ENCODE measurements around the gene PSMD6. TPM values are rescaled to one million over a fixed set of nuclear protein-coding genes. Genes with fewer than 3 reads are reported as not detected.

The PSMD6 gene
- total RNA-seq, 1 donor from 2014 or later, result 124 TPM

DNA sequence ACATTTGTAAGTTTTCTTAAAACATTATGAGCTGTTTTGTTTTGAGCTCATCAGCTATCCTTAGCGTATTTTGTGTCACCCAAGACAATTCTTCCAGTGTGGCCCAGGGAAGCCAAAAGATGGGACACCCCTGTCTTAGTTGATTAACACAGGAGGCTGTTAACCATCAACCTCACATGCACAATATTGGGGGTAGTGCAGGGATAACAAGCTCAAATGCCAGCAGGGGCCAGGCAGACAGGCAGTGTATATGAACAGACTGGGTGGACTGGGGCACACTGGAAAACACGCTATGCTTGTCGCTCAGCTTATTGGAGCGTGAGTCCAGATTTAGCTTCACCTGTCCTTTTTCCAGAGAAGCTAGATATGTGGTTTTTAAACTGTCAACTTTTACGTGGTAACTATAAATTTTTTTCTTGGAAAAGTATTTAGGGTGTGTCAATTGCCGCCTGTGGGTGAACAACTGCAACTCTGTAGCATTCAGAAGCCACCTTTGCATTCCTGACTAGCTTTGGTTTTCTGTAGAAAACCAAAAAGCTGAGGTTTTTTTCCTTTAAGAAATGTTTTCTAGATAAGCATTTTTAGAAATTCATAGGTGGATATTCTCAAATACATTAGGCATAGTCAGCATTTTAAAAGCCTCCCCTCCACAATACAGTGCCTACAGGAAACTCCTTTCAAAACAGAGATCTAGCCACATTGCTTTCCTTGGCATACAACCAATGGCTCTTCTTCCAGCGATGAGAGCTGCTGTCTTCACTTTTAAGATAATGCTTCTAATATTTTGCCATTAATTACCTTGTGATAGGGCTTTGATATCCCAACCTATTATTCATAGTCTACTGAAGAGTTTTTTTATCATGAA is 14.6 kb downstream of the PSMD6 start:
- DNase-seq (ENCODE audit: low read depth), result no peak

DNA sequence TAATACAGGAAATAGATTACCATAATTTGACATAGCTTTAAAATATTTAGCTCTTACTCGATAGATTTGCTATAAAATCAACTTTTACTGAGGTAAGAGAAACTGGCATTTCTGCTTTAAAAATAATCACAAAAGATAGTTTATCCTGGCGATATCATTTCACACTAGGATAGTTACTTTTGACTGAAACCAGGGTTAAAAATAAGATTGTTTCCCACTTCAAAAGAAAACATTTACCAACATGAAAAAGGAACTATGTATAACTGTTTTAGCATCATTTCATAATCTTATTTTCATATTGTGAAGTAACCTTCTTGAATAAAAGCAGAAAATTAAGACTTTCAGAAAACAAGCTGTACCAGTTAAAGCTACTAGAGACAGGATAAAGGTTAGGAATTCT is 15.3 kb downstream of the PSMD6 start:
- DNase-seq (ENCODE audit: low read depth), result no peak

DNA sequence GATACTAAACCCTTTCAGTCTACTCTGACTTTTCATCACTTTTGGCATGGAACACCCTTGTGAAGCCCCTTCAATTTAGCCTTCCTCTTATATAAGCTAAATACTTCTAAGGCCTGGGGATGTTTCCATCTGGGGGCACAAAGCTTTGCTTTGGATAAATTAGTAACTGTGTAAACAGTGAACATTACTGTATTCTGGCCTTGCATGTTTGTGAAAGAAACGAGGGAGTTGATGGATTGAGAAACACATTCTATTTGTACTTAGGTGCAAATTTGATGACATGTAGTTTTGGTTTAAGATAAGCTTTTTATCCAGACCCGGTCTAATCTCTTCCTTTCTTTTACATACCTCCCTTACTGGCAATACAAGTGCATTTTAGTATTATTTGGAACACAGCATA is 19.7 kb downstream of the PSMD6 start:
- DNase-seq (ENCODE audit: low read depth), result no peak

DNA sequence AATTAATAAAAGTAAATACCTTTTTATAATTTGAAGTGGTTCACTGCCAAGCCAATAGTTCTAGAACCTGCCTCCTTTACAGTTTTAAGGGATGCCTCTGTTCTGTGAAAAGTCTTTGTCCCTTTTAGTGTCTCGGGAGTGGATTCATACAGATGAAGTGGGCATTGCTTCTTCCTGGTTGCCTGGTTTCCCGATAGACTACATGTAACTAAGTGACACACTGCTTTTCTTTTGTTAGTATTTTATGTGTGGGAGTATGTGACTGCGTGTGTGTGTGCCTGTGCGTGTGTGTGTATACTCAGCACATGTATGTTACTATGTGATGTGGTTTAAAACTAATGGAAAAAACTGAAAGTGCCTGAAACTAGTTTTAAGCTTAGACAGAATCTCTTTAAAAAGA is 21.1 kb downstream of the PSMD6 start:
- no peak for DNase-seq (ENCODE audit: low read depth)

DNA sequence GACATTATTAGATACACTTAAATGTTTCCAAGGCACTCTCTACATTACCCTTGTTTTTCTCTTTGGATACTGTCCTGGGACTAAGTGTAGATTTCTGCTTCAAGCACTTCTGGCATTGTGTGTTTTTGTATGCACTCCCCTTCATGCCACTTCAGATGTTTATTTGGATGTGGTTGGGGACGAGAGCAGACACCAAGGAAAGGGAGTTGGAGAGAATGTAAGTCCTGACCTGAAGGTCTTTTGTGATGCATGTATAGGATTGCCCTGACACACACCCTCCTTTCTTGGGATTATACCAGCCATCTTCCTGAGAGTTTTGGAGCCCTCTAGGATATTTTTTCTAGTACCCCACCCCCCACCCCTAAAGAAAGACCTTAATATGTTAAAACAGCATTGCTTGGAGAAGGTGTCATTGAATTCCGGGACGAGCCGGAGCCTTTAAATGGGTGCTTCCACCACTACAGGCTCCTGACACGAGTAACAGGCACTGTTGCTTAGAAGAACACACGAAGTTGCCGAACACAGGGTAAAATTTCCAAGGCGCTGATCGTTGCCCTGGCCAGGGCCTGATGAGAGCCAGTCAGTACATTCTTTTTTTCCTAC is 22.7 kb downstream of the PSMD6 start:
- DNase-seq (ENCODE audit: low read depth), result no peak

DNA sequence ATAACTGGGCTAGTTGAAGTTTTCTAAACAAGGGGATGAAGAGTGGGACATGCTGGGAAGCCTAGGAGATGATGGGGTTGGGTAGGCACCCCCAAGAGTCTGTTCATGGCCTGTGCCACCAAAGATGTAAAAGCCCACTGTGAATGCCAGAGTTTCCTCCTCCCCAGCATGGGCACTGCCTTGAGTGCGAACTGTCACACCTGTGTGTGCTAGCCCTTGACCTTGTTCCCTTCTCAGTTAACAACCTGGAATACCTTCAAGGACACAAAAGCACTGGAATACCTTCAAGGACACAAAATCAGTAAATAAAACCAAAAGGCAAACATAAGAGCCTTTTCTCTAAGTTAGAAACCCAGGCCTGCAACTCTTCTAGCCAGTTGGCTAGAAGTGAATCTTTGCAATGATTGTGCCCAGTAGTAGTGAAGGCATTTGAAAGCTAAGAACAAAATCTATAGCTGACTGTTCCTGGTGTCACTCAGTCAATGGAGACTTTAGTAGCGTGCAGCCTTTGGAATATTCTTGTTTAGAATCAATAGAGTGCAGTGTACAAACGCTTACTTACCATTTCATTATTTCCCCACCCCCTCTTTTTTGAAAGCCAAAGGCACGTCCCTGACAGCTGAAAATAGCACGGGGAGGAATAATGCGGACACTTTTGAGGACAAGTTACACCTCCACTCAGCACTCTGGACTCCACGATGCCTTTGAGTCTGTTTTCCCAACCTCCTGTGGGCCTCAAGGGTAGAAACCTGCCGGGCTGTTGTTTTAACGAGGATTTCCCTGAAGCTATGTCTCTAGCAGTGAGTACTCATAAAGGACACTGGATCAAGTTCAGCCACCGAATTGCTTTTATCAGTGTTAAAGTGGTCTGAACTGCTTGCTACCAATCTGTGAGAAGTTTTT is 24.2 kb downstream of the PSMD6 start:
- no peak for DNase-seq (ENCODE audit: low read depth)

DNA sequence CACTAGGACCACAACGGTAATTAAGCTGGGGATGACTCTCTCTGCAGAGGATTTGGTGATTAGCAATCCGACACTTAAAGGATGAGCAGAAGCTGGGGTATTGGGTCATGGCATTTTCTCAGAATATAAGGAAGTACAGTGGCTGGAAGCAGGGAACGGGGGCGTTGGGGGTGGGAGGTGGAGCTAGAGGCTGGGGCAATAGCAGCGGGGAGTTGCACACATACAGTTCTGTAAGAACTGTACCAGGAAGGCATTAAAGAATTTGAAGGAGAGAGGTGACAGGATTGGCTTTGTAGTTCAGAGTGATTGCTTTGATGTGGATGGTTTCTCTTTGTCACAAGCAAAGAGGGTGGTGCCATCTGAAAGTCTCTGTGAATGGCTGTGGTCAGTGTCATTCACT is 28.2 kb downstream of the PSMD6 start:
- no peak for DNase-seq (ENCODE audit: low read depth)

DNA sequence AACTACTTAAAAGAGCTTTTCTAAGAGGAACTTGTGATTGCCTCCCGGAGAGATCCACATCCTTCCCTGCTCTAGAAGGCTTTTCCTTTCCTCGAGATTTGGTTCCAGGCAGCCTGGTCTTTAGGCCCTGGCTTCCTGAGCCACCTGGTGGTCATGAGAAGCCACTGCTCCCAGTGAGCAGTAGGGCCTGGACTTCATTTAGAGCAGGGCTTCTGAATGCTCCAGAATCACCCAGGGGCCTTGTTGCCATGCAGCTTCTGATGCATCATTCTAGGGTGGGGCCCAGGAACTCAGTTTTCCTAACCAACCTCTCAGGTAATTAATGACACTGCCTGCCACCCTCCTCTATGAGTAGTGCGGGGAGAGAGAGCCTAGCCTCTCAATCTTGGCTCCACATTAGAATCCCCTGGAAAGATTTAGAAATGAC is 29.6 kb downstream of the PSMD6 start:
- DNase-seq (ENCODE audit: low read depth), result peak; percentile 70

DNA sequence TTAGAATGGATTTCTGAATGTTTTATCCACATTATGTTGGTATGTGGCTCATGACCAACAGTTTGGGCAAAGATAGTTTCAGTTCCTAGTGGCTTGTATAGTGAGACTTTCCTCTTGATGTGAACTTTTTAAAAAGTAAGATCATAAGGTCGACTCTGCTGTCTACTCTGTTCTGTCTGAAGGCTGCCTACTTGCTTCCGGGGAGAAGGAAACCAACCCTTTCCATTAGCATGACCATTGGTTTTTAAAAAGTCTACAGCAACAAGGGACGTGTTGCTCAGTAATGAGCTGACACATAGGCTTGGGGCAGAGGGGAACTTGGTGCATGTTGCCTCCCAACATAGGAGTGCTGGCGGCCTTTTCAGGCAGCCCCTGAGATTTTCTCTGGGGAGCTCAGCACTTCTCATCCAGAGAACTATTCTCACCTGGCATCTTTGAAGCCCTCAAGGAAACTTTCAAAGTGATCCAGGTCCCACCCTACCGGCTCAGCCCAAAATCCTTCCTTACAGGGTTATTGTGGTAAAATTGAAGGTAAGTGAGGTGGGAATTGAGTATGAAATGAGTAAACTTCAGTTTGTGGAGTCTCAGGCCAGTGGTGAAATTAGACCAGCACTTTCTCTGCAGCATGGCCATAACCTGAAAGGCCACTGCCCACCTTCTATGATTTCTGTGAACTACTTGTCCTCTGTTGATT is 30.6 kb downstream of the PSMD6 start:
- DNase-seq (ENCODE audit: low read depth), result no peak

DNA sequence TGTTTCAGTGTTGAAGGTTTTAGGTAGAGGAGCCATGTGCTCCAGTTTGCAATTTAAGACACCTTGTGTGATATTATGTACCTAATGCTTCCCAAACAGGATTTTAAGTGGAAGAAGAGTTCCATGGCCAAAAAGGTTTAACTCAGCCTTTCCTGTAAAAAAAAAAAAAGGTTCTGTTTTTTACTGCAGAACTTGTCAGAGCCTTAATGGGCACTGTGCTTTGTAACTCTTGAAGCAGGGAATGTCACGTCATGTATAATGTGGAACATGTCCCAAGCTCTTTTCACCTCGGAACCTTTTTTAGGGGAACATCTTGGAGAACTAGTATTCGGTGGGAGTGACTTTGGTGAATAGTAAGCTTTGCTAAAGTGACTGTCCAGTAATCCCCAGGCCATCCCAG is 31.6 kb downstream of the PSMD6 start:
- no peak for DNase-seq (ENCODE audit: low read depth)

DNA sequence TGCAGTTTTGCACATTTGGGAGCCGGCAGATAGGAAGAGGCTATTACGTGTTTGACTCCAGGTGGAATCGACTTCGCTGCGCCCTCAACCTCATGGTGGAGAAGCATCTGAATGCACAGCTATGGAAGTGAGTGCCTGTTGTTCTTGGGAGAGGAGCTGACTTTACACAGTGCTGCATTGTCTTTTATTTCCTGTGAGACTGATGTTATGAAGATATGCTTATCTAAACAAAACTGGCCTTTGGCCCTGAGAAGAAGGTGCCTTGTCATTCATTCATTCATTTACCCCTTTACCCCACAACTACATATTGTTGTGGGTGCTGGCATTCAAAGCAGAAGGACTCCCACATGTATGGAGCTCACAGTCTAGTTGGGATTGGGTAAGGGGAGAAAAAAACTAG is 32.6 kb downstream of the PSMD6 start:
- DNase-seq (ENCODE audit: low read depth), result no peak

DNA sequence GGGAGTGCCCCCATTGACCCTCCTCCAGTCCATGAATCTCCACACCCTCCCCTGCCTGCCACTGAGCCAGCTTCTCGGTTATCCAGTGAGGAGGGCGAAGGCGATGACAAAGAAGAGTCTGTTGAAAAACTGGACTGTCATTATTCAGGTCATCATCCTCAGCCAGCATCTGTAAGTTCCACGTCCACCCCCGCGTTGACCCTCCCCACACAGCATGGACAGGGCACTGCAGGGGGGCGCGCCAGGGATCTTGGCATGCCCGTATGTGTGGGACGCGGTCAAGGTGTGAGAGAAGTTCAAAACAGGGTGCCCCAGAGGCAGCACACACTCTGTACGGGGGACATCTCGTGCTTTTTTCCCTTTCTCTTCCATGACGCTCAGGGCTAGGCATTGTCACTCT is 33.1 kb downstream of the PSMD6 start:
- no peak for DNase-seq (ENCODE audit: low read depth)

DNA sequence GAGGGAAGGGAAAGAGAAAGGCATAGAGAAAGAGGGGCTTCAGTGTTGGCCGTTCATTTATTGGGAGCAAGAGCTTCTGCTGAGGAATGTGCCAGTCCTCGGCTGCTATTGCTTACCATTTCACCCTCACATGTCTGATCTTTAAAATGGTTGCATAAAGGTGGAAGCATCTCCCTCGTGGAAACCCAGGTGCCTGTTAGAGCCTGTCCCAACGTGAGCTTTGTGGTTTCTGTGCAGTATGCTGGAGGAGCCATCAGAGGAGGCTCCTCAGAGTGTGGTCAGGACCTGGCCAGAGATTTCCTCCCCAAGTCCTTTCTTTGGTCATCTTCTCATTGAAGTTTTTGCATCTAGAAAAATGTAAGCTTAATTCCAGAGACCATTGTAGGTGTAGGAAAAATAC is 34.4 kb downstream of the PSMD6 start:
- DNase-seq (ENCODE audit: low read depth), result no peak

DNA sequence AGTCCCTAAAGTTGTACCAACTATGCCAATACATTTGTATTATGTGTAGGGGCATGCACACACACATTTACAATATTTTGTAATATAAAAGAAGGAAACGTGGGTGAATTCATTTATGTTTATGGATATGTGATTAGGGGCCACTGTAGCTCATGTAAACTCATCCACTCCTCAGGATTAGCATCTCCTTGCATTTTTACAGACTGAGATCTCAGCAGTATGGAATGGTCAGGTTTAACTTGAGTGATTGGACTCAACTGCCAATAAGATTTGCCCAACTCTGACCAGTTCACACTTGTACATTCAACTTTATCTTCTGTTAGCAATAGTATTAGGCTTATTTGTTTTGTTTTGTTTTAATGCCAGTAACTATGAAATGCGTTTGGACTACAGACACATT is 36.5 kb downstream of the PSMD6 start:
- DNase-seq (ENCODE audit: low read depth), result no peak

DNA sequence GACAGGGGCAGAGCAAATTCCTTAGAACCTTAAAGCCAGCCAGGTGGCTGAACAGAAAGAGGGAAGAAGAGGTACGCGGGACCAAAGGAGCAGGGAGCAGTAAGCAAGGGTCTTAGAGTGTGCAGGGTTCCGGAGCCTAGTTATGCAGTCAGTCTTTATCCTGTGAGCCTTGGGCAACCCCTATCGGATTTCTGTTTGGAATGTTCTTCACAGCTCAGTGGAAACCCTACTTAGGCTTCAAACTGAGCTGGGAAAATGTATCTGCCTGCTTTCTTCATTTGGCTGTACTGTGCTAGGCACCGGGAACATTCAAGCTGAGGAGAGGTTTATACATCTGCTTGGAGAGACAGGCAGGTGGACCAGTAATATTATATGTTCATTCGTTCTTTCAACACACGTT is 37.1 kb downstream of the PSMD6 start:
- no peak for DNase-seq (ENCODE audit: low read depth)

DNA sequence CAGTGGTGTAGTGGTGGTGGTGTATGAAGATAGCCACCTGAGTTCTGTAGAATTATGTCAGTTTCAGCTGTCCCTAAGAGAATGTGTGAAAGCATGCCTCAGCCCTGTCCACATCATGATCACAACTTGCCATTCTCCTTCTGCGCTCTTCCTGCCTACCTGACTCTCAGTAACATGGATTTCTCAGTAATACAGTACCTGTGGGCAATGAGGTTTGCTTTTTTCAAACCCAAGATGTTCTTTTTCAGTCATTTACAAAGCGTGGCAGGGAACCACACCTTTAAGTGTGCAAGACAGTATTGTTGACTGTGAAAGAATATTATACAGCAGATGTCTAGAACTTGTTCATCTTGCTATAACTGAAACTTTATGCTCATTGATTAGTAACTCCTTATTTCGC is 38.9 kb downstream of the PSMD6 start:
- no peak for DNase-seq (ENCODE audit: low read depth)

DNA sequence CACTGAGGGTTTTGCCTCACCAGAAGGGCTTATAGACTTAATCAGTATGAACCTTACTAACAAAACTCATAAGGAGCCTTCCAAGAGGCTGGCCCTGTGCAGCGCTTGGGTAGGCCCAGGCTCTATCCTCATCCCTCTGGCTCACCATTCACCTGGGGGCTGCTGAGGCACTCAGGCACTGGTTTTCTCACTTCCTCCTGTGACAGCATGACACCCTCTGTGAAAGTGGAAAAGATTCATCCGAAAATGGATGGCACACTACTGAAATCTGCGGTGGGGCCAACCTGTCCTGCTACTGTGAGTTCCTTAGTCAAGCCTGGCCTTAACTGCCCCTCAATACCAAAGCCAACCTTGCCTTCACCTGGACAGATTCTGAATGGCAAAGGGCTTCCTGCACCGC is 41.3 kb downstream of the PSMD6 start:
- no peak for DNase-seq (ENCODE audit: low read depth)

DNA sequence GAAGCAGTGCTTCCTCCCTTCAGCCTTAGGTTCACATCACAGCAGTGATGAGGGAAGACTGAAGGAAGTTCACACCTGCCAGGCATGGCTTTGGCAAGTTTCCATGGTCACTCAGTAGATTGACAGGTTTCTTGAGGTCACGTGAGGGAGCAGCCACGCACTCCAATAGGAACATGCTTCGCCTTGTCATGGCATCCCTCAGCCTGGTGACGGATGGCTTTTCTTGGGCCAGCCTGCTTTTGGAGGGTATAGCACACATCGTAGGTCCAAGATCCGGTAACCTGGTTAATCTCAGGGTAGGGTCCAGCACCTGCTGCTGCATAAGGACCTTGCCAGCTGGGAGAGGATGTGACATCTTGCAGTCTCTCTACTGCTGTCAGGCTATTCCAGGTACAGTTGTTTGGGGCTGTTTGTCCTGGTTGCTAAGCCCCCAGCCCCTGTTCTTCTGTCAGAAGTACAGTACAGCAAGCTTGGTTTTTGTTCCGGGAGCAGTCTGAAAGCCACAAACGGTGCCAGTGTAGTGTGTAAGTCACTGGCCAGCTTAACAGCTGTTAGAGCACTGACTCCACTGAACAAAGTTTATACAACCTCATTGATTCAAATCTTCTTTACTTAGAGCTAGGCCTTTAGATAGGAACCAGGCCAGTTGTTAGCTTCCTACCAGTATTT is 42.3 kb downstream of the PSMD6 start:
- no peak for DNase-seq (ENCODE audit: low read depth)

DNA sequence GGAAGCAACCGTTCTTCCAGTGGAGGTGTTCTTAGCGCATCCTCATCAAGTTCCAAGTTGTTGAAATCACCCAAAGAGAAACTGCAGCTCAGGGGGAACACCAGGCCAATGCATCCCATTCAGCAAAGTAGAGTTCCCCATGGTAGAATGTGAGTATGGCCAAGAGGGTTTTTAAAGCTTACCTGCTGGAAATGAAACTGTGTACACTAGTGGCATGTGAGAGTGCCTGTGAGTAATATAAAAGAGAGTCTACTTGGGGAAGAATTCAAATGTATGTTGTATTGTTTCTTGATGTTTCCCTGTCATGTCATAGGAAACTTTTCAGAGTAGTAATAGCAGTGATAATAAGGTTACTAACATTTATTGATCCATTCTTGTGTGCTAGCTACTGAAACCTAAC is 43.3 kb downstream of the PSMD6 start:
- DNase-seq (ENCODE audit: low read depth), result no peak

DNA sequence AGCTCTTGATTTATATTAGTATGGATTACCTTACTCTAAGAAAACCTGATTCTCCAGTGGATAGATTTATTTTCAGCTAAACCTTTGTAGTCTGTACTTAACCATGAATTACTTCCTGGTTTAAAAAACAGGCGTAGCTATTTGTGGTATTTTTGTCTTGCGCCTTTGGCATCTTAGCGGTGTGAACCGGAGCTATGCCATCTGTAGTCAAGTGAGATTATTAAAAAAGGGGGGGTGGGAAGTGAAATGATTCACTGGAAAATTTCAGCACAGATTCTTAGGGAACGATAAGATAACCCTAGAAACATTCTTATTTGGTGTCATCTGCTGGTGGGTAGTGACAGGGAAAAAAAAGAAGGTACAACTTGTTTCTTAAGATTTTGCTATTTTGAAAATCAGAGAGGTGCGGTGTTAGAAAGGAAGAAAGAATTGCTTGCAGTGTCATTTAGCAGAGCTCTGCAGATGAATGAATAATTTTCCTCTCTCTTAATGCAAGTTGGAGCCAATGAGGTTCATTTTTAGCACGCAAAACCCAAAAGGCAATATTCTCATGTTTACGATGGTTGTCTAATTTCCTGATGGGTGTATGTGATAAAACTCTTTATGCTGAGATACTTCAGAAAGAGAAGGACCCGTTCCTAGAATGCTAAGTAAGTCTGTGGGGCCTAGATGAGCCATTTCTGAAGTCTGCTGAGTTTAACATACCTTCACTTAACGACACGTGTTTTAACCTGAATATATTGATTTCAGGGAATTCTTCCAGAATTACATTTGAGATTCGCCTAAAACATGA is 44.0 kb downstream of the PSMD6 start:
- peak; percentile 69 for DNase-seq (ENCODE audit: low read depth)

DNA sequence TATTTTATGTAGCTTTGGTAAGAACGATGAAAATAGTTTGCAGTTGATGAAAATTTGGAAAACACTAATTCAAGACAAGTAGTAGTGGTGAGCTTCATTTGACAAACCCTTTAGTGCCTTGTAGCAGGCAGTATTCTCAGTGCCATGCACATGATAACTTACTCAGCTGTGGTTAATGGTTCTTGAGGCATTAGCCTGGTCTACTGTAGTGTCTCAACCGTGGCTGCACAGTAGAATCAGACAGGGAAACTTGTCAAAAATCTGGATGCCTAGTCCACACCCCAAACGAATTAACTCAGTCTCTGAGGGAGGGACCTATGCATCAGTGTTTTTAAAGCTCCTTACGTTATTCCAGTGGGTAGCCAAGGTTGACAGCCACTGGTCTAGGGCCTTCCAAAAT is 45.4 kb downstream of the PSMD6 start:
- peak; percentile 54 for DNase-seq (ENCODE audit: low read depth)
